A549 (cell line): Measurements from ENCODE around the gene PARD3B. TPM values are rescaled to one million over a fixed set of nuclear protein-coding genes. Genes with fewer than 3 reads are reported as not detected.

Experiments
- ATAC-seq, 2 experiments: fragments of 200-7000 bp in 1 of 2; fragments of >200 bp in 1 of 2; cut with Nextera tagmentation in 1 of 2; cut with Tn5 transposase in 1 of 2; 3 replicates each; pipeline versions ENCODE4 v1.8.0 to v1.9.1; 2018 to 2020; ENCODE audit warnings: mild to moderate bottlenecking in 1 of 2, moderate library complexity in 1 of 2
- CTCF ChIA-PET: fragments of 300-600 bp; sonication (Branson Sonifier 250); formaldehyde crosslinking; extraction: SDS; loops from one replicate; lab custom pipeline; 2021; ENCODE audit warnings: antibody characterized with exemption, inconsistent platforms; lab: Yijun Ruan, JAX
- POLR2A ChIA-PET: fragments of 350-600 bp; formaldehyde crosslinking; extraction: SDS; loops from one replicate; lab custom pipeline; 2021; ENCODE audit warnings: antibody characterized with exemption, inconsistent platforms; lab: Yijun Ruan, JAX
- DNase-seq, 2 experiments: peaks; one replicate each; pipeline versions ENCODE4 v3.0.0 to v3.0.0-alpha.2; 2011 to 2016; ENCODE audit warnings: low read depth in 1 of 2, low spot score in 1 of 2
- FAIRE-seq: peaks from 2 replicates; lab custom pipeline; 2011; peaks lifted over from hg19 to GRCh38; lab: Jason Lieb, UNC
- H3K27ac ChIP-seq, 2 experiments: fragments of >200 bp; sonication (Bioruptor Twin); formaldehyde crosslinking; 3 replicates each; pipeline ENCODE4 v1.5.1; 2016 to 2017
- H3K4me1 ChIP-seq: fragments of >200 bp; sonication (Bioruptor Twin); formaldehyde crosslinking; 3 replicates; pipeline ENCODE4 v1.6.1; 2016
- H3K4me2 ChIP-seq: fragments of >200 bp; sonication (Bioruptor Twin); formaldehyde crosslinking; 3 replicates; pipeline ENCODE4 v1.6.1; 2016
- H3K4me3 ChIP-seq: fragments of >200 bp; sonication (Bioruptor Twin); formaldehyde crosslinking; 3 replicates; pipeline ENCODE4 v1.5.1; 2016
- H3K9me3 ChIP-seq: fragments of >200 bp; sonication (Bioruptor Twin); formaldehyde crosslinking; 3 replicates; pipeline ENCODE4 v1.6.1; 2016
- ATOH8 ChIP-seq: fragments of 250-450 bp; sonication (Bioruptor Pico); IDR thresholded peaks from 2 replicates; pipeline ENCODE4 v1.5.0; 2020; ENCODE audit warnings: low read depth, mild to moderate bottlenecking, moderate library complexity
- BCL3 ChIP-seq: fragments of >200 bp; sonication (Bioruptor Twin); formaldehyde crosslinking; IDR thresholded peaks from 3 replicates; pipeline ENCODE4 v1.6.1; 2016
- CBX2 ChIP-seq: fragments of 200-600 bp; sonication (generic); IDR thresholded peaks from 2 replicates; pipeline ENCODE4 v1.6.1; 2016; ENCODE audit warnings: low read depth, mild to moderate bottlenecking, borderline replicate concordance
- CEBPB ChIP-seq, 2 experiments: fragments of >200 bp in 1 of 2; sonication (Bioruptor Twin) in 1 of 2; formaldehyde crosslinking in 1 of 2; IDR thresholded peaks; 2 replicates each; pipeline ENCODE4 v1.6.1; 2012 to 2016
- CHD4 ChIP-seq: fragments of 200-600 bp; sonication (generic); IDR thresholded peaks from 2 replicates; pipeline ENCODE4 v1.6.1; 2016; ENCODE audit warnings: antibody characterized with exemption, mild to moderate bottlenecking, borderline replicate concordance
- CTCF ChIP-seq: fragments of >200 bp; sonication (Bioruptor Twin); formaldehyde crosslinking; IDR thresholded peaks from 3 replicates; pipeline ENCODE4 v1.5.1; 2016
- EHF ChIP-seq: fragments of 250-450 bp; sonication (Bioruptor Pico); IDR thresholded peaks from 2 replicates; pipeline ENCODE4 v1.5.0; 2020; ENCODE audit warnings: mild to moderate bottlenecking
- EHMT2 ChIP-seq: fragments of 200-600 bp; sonication (generic); IDR thresholded peaks from 2 replicates; pipeline ENCODE4 v1.6.1; 2016; ENCODE audit warnings: antibody characterized with exemption, low read depth, mild to moderate bottlenecking, moderate library complexity
- ELK1 ChIP-seq: fragments of 150-350 bp; IDR thresholded peaks from 2 replicates; pipeline ENCODE4 v1.6.1; 2014; ENCODE audit warnings: low read depth, mild to moderate bottlenecking, low read length
- EP300 ChIP-seq, 2 experiments: fragments of >200 bp; sonication (Bioruptor Twin); formaldehyde crosslinking; IDR thresholded peaks; 2 replicates in 1 of 2; 3 replicates in 1 of 2; pipeline ENCODE4 v1.6.1; 2016 to 2017
- ESRRA ChIP-seq: fragments of 150-350 bp; IDR thresholded peaks from 2 replicates; pipeline ENCODE4 v1.6.1; 2014; ENCODE audit warnings: mild to moderate bottlenecking, low read length, borderline replicate concordance
- FOSB ChIP-seq: fragments of 250-450 bp; sonication (Bioruptor Pico); IDR thresholded peaks from 2 replicates; pipeline ENCODE4 v1.5.0; 2020; ENCODE audit warnings: mild to moderate bottlenecking, moderate library complexity
- FOSL2 ChIP-seq, 2 experiments: fragments of 450-650 bp in 1 of 2; fragments of >200 bp in 1 of 2; sonication (Bioruptor Twin) in 1 of 2; formaldehyde crosslinking; IDR thresholded peaks; 2 replicates each; pipeline versions ENCODE4 v1.5.0 to v1.6.1; 2016 to 2020; ENCODE audit warnings: mild to moderate bottlenecking in 1 of 2, moderate library complexity in 1 of 2
- GATA3 ChIP-seq: IDR thresholded peaks from 2 replicates; pipeline ENCODE4 v1.6.1; 2012; ENCODE audit warnings: borderline replicate concordance
- HDAC2 ChIP-seq: fragments of 200-600 bp; sonication (generic); IDR thresholded peaks from 2 replicates; pipeline ENCODE4 v1.6.1; 2016
- HEYL ChIP-seq: fragments of 250-450 bp; sonication (Bioruptor Pico); IDR thresholded peaks from 2 replicates; pipeline ENCODE4 v1.8.0; 2021; ENCODE audit warnings: mild to moderate bottlenecking, moderate library complexity
- HOXA7 ChIP-seq: fragments of 250-450 bp; sonication (Bioruptor Pico); IDR thresholded peaks from 2 replicates; pipeline ENCODE4 v1.5.0; 2020; ENCODE audit warnings: mild to moderate bottlenecking, moderate library complexity
- JUN ChIP-seq, 2 experiments: fragments of >200 bp; sonication (Bioruptor Twin); formaldehyde crosslinking; IDR thresholded peaks; 2 replicates in 1 of 2; 3 replicates in 1 of 2; pipeline ENCODE4 v1.6.1; 2016 to 2017
- KDM1A ChIP-seq: fragments of 200-600 bp; sonication (generic); IDR thresholded peaks from 2 replicates; pipeline ENCODE4 v1.6.1; 2016; ENCODE audit warnings: low read depth, mild to moderate bottlenecking
- KDM5A ChIP-seq: fragments of 200-600 bp; sonication (generic); IDR thresholded peaks from 2 replicates; pipeline ENCODE4 v1.6.1; 2016; ENCODE audit warnings: antibody characterized with exemption, mild to moderate bottlenecking
- MAFK ChIP-seq: fragments of 450-650 bp; IDR thresholded peaks from 2 replicates; pipeline ENCODE4 v1.6.1; 2014; ENCODE audit not compliant: partially characterized antibody
- NPAS2 ChIP-seq: fragments of 250-450 bp; sonication (Bioruptor Pico); IDR thresholded peaks from 2 replicates; pipeline ENCODE4 v1.8.0; 2022; ENCODE audit warnings: mild to moderate bottlenecking, moderate library complexity, borderline replicate concordance
- POLR2A ChIP-seq: IDR thresholded peaks from 2 replicates; pipeline ENCODE4 v1.6.1; 2012; ENCODE audit warnings: mild to moderate bottlenecking, low read length
- POLR2AphosphoS2 ChIP-seq: conservative IDR thresholded peaks from 2 replicates; pipeline ENCODE4 v1.6.1; 2012; ENCODE audit warnings: low read length, improper control_type of control experiment, inconsistent platforms
- RAD21 ChIP-seq, 2 experiments: fragments of >200 bp in 1 of 2; sonication (Bioruptor Twin) in 1 of 2; formaldehyde crosslinking in 1 of 2; IDR thresholded peaks in 1 of 2; conservative IDR thresholded peaks in 1 of 2; 2 replicates in 1 of 2; 3 replicates in 1 of 2; pipeline ENCODE4 v1.6.1; 2012 to 2018; ENCODE audit warnings: inconsistent platforms in 1 of 2
- RNF2 ChIP-seq: fragments of 200-600 bp; sonication (generic); IDR thresholded peaks from 2 replicates; pipeline ENCODE4 v1.6.1; 2016; ENCODE audit warnings: low read depth, mild to moderate bottlenecking, antibody characterized with exemption, moderate library complexity, borderline replicate concordance
- SMC3 ChIP-seq: fragments of >200 bp; sonication (Bioruptor Twin); formaldehyde crosslinking; IDR thresholded peaks from 3 replicates; pipeline ENCODE4 v1.6.1; 2018; ENCODE audit warnings: inconsistent platforms
- TFCP2L1 ChIP-seq: fragments of 250-450 bp; sonication (Bioruptor Pico); IDR thresholded peaks from 2 replicates; pipeline ENCODE4 v1.5.0; 2021; ENCODE audit warnings: mild to moderate bottlenecking
- TP53 ChIP-seq: fragments of 250-450 bp; sonication (Bioruptor Pico); IDR thresholded peaks from 2 replicates; pipeline ENCODE4 v1.5.0; 2021; ENCODE audit warnings: mild to moderate bottlenecking, moderate library complexity
- ZSCAN20 ChIP-seq: fragments of 250-450 bp; sonication (Bioruptor Pico); IDR thresholded peaks from 2 replicates; pipeline ENCODE4 v1.8.0; 2022; ENCODE audit warnings: mild to moderate bottlenecking, moderate library complexity
- WGBS: methylation state at CpG from one replicate; pipeline ENCODE4 v1.1.6; 2017; ENCODE audit errors: missing lambda C conversion rate; 5-methylcytosine and 5-hydroxymethylcytosine counted together
- polyA plus RNA-seq, 4 experiments: library from polyadenylated mRNA; depleted of rRNA in 3 of 4; stranded (reverse); fragments of >200 nt; fragmentation: RNase III in 1 of 4; extraction: RNeasy Plus Mini Kit Qiagen cat#74134 plus additional on column Dnase treatment in 1 of 4; gene quantifications; 2 replicates in 3 of 4; 3 replicates in 1 of 4; pipeline ENCODE4 v1.2.3, GENCODE V29; 2011 to 2017
- TF ChIP-seq, protein P1 (sequence below): fragments of 450-650 bp; IDR thresholded peaks from 2 replicates; pipeline ENCODE4 v1.6.1; 2014; ENCODE audit warnings: antibody characterized with exemption
- TF ChIP-seq, protein P2 (sequence below): fragments of >200 bp; sonication (Bioruptor Twin); formaldehyde crosslinking; IDR thresholded peaks from 2 replicates; pipeline ENCODE4 v1.6.1; 2016

PARD3B gene
- polyA plus RNA-seq, 2 of the 4 experiments (the other 2 are of a cell fraction): 1.2 to 2.4 TPM

DNA sequence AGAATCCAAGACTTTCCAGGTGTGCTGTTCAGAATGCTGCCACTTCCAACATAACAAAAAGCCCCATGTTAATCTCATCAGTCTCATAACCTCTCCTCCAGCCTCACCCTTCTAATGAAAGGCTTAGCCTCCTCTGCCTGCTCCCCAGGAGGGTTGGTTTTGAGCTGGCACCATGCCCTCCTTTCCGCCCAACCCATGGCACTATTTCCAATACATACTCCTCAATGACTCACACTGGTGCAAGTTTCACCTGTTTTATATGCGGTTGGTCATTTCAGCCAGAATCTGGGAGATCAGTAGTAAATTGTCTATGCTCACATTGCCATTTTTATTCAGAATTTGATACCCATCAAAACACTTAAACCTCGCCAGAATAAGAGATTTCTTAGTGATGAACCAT lies 979.4 kb downstream of the PARD3B start:
- TF ChIP-seq HOXA7 (CRISPR knock-in tag) (no peak), KDM5A (no peak)
- Histone ChIP-seq H3K4me3 (no peak overlapping the region), H3K4me1 (no peaks in the 10 kb centered on the region), H3K4me2 (no peak overlapping the region), H3K27ac (no peak overlapping the region), H3K9me3 (no peaks in the 10 kb centered on the region)
- WGBS: 30% methylated on average over 3 of the region's 3 CpGs
- CTCF ChIA-PET: interaction anchor here (1.3 kb wide), 1 partner anchor 39 kb away, joined by 3 read pairs; no protein-coding TSS in a partner anchor
- DNase-seq (no peak), FAIRE-seq (no peak), ATAC-seq (no peak)
- POLR2A ChIA-PET: no interaction called here

DNA sequence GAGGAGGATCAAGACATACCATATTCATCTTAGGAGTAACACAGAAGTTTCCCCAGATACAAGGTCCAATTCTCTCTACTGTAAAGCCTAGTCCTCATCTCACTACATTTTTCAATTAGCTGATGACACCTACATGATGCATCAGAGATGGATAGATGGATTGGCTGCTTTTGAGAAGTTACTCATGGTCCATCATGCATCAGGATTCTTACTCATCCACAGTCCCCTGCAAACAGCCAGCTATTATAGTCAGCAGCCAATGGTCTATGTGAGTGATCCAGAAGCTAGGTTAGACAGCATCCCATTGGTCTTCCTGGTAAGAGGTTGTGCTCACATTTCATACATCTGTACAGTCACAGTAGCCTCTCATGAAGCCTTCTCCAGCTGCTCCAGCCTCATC lies 982.5 kb downstream of the PARD3B start:
- Histone ChIP-seq H3K9me3 (no peaks in the 10 kb centered on the region), H3K27ac (no peak overlapping the region), H3K4me3 (no peak overlapping the region), H3K4me2 (no peak overlapping the region), H3K4me1 (no peaks in the 10 kb centered on the region)
- CTCF ChIA-PET: no interaction called here
- POLR2A ChIA-PET: no interaction called here
- TF ChIP-seq GATA3 (no peak), ATOH8 (no peak), EHF (CRISPR knock-in tag) (no peak), CEBPB (IDR thresholded peaks at IDR 0.05) (no peak), EHMT2 (no peak), EP300 (IDR thresholded peaks at IDR 0.05) (no peak), FOSB (CRISPR knock-in tag) (no peak), BCL3 (no peak), POLR2AphosphoS2 (no peak), ESRRA (no peak), TP53 (CRISPR knock-in tag) (no peak), CTCF (no peak), NPAS2 (no peak), TFCP2L1 (no peak), KDM1A (no peak)
- TF ChIP-seq, protein P1, sequence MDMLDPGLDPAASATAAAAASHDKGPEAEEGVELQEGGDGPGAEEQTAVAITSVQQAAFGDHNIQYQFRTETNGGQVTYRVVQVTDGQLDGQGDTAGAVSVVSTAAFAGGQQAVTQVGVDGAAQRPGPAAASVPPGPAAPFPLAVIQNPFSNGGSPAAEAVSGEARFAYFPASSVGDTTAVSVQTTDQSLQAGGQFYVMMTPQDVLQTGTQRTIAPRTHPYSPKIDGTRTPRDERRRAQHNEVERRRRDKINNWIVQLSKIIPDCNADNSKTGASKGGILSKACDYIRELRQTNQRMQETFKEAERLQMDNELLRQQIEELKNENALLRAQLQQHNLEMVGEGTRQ: no peak
- ATAC-seq (no peak), FAIRE-seq (no peak), DNase-seq (peak in 1 of 2 experiments; percentile 1)

- no peak for DNase-seq
- TF ChIP-seq RNF2 (no peak), CBX2 (no peak), HEYL (CRISPR knock-in tag) (no peak), JUN (IDR thresholded peaks at IDR 0.05) (no peak), POLR2AphosphoS2 (no peak), MAFK (no peak), SMC3 (no peak), POLR2A (no peak), ELK1 (no peak), FOSL2 (IDR thresholded peaks at IDR 0.05) (no peak), FOSL2 (CRISPR knock-in tag; IDR thresholded peaks at IDR 0.05) (no peak), HOXA7 (CRISPR knock-in tag) (no peak), EHMT2 (no peak), GATA3 (no peak), HDAC2 (no peak), RAD21 (conservative IDR thresholded peaks at IDR 0.05 in 1 of 2, IDR thresholded peaks at IDR 0.05 in 1 of 2) (no peak), TFCP2L1 (no peak), CHD4 (no peak), ZSCAN20 (CRISPR knock-in tag) (no peak), EP300 (IDR thresholded peaks at IDR 0.05) (no peak)
- TF ChIP-seq, protein P2, sequence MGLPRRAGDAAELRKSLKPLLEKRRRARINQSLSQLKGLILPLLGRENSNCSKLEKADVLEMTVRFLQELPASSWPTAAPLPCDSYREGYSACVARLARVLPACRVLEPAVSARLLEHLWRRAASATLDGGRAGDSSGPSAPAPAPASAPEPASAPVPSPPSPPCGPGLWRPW: no peak
Observed at GRCh38 chr2:205531072-205531471, 985.8 kb downstream of the PARD3B start.

More at GRCh38 chr2:205531072-205531471, 985.8 kb downstream of the PARD3B start:
- POLR2A ChIA-PET: no interaction called here
- no peak for ATAC-seq
- 29% methylated on average over 2 of the region's 2 CpGs for WGBS
- H3K4me3 ChIP-seq: no peak overlapping the region
- FAIRE-seq: no peak
- CTCF ChIA-PET: no interaction called here
- no peaks in the 10 kb centered on the region for H3K9me3 ChIP-seq
- no peak overlapping the region for H3K27ac ChIP-seq
- H3K4me1 ChIP-seq: no peaks in the 10 kb centered on the region
- H3K4me2 ChIP-seq: no peak overlapping the region
